Immature natural killer cell (primary cell): ENCODE measurements around the gene GIGYF2. TPM values are rescaled to one million over a fixed set of nuclear protein-coding genes. Genes with fewer than 3 reads are reported as not detected.
"Not testable (repeated sequence)": the region's sequence is repeated elsewhere in the genome, so short reads cannot be mapped to it uniquely, and the experiment has no call there.

Experiments
- DNase-seq, 3 donors: peaks; one replicate each; pipeline ENCODE4 v3.0.0; 2022; ENCODE audit warnings: mixed read lengths in 1 of 3
- H3K27ac Mint-ChIP-seq, 6 donors: one replicate each; pipeline ENCODE4 v1.8.0; 2020; ENCODE audit warnings: mixed read lengths in 6 of 6, mild to moderate bottlenecking in 5 of 6, inconsistent platforms in 4 of 6, moderate library complexity in 3 of 6
- H3K27me3 Mint-ChIP-seq, 3 donors: one replicate each; pipeline ENCODE4 v1.8.0; 2020 to 2021; ENCODE audit warnings: low read depth in 3 of 3, mild to moderate bottlenecking in 3 of 3, mixed read lengths in 3 of 3, moderate library complexity in 3 of 3, inconsistent platforms in 1 of 3
- H3K36me3 Mint-ChIP-seq, 3 donors: one replicate each; pipeline ENCODE4 v1.8.0; 2020; ENCODE audit warnings: mixed read lengths in 3 of 3, inconsistent platforms in 2 of 3, mild to moderate bottlenecking in 2 of 3
- H3K4me1 Mint-ChIP-seq, 2 donors: one replicate each; pipeline ENCODE4 v1.8.0; 2020; ENCODE audit warnings: inconsistent platforms in 2 of 2, mild to moderate bottlenecking in 2 of 2, mixed read lengths in 2 of 2, moderate library complexity in 1 of 2
- H3K4me3 Mint-ChIP-seq, 5 donors: one replicate each; pipeline ENCODE4 v1.8.0; 2020; ENCODE audit warnings: mild to moderate bottlenecking in 5 of 5, mixed read lengths in 5 of 5, inconsistent platforms in 3 of 5, moderate library complexity in 3 of 5
- H3K9me3 Mint-ChIP-seq, 6 donors: one replicate each; pipeline ENCODE4 v1.8.0; 2020; ENCODE audit warnings: mild to moderate bottlenecking in 6 of 6, mixed read lengths in 6 of 6, inconsistent platforms in 4 of 6, moderate library complexity in 3 of 6
- polyA plus RNA-seq, 3 donors: library from polyadenylated mRNA; unstranded; fragments of 300-500 nt; fragmentation: Illumina TruSeq; gene quantifications; one replicate each; pipeline ENCODE4 v1.2.3, GENCODE V29; 2021

GIGYF2 gene
- polyA plus RNA-seq, 3 donors from 2014 or later: 7.8 to 41.3 (median 13.0) TPM

DNA sequence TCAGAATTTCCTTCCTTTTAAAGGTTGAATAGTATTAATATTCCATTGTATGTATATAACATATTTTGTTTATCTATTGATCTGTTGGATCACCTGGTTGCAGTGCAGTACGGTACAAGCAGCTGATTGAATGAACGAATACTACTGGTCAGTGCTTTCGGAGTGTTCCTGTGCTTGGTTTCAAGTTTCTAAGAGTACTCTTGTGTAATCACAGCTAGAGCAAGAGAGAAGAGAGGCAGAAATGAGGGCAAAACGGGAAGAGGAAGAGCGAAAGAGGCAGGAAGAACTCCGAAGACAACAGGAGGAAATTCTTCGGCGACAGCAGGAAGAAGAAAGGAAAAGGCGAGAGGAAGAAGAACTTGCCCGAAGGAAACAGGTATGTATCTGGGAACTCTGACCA, 119.5 kb downstream of the GIGYF2 start:
- Mint-ChIP-seq H3K4me1 (no peaks in the 10 kb centered on the region), H3K9me3 (no peaks in the 10 kb centered on the region), H3K27me3 (peaks cover 0 to 3% (median 0%) of the 10 kb centered on the region in 3 donors), H3K4me3 (no peak overlapping the region), H3K36me3 (peaks cover 27 to 49% (median 30%) of the 10 kb centered on the region in 3 donors), H3K27ac (peak overlapping the region in 2 of 6 donors; percentile 1 to 6)
- DNase-seq: no peak

DNA sequence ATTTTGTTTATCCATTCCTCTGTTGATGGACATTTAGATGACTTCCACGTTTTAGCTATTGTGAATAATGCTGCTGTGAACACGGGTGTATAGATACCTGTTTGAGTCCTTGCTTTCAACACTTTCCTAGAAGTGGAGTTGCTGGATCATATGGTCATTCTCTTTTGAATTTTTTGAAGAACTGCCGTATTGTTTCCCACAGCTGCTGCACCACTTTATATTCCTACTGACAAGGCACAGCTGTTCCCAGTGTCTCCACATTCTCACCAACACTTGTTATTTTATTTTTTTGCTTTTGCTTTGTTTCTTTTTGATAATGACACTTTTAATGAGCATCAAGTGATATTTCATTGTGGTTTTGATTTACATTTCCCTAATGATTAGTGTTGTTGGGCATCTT, 120.6 kb downstream of the GIGYF2 start:
- Mint-ChIP-seq H3K27me3 (peaks cover 0 to 3% (median 0%) of the 10 kb centered on the region in 3 donors), H3K9me3 (no peaks in the 10 kb centered on the region), H3K27ac (peak overlapping the region in 2 of 6 donors; percentile 32 to 81), H3K4me1 (no peaks in the 10 kb centered on the region), H3K4me3 (no peak overlapping the region), H3K36me3 (peaks cover 26 to 55% (median 27%) of the 10 kb centered on the region in 3 donors)
- DNase-seq: no peak

DNA sequence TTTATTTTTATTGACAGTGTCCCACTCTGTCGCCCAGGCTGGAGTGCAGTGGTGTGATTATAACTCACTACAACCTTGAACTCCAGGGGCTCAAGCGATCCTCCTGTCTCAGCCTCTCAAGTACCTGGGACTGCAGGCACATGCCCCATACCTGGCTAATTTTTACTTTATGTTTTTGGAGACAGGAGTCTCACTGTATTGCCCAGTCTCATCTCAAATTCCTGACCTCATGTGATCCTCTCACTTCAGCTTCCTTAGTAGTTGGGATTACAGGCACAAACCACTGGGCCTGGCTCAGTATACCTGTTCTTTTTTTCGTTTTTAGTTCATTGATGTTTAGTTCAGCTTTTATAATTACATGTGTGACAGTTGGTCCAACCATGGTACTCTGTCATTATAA, 132.9 kb downstream of the GIGYF2 start:
- Mint-ChIP-seq H3K4me3 (no peak overlapping the region), H3K27me3 (peaks cover 0 to 1% (median 0%) of the 10 kb centered on the region in 3 donors), H3K4me1 (peaks cover 4 to 12% of the 10 kb centered on the region in 2 donors), H3K9me3 (no peaks in the 10 kb centered on the region), H3K27ac (peak overlapping the region in 1 of 6 donors; percentile 32), H3K36me3 (peaks cover 19 to 60% (median 26%) of the 10 kb centered on the region in 3 donors)
- DNase-seq: no peak

DNA sequence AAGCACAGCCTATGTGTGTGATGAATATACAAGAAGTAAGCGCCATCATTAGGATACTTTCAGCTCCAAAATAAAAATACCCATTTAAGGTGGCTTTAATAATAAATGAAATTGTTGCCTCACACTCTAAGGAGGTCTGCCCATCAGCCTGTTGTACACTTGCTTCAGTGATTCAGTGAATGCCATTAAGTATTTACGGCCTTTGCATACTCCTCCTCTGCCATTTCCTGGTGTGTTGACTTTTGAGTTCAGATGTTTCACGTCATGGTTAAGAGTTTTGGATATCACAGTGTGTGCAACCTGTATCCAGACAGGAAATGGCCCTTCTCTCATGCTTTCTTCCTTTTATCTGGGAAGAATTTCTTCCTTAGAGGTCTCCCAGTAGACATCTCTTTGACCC, 134.4 kb downstream of the GIGYF2 start:
- Mint-ChIP-seq H3K4me3 (no peak overlapping the region), H3K4me1 (peaks cover 4 to 13% of the 10 kb centered on the region in 2 donors), H3K9me3 (no peaks in the 10 kb centered on the region), H3K36me3 (peaks cover 13 to 57% (median 20%) of the 10 kb centered on the region in 3 donors), H3K27me3 (peaks cover 0 to 3% (median 0%) of the 10 kb centered on the region in 3 donors), H3K27ac (peak overlapping the region in 1 of 6 donors; percentile 49)
- no peak for DNase-seq

DNA sequence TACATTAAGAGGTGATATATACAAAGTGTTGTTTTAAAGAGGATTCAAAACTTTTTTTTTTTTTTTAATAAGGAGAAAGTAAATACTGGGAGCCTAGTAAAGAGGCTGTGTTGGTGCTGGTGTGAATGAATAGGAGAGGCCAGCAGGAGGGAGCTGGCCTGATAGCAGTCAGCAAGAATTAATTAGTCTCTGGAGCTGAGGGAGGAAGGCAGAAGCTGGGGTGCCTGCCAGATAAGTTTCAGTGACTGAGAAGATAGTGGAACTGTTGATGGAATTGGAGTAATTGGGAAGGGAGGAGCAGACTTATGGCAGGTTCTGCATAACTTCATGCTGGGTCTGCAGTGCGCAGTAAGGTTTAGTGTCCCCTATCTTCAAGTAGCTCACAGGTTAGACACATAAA, 136.7 kb downstream of the GIGYF2 start:
- Mint-ChIP-seq H3K9me3 (no peaks in the 10 kb centered on the region), H3K27ac (peak overlapping the region in 1 of 6 donors; percentile 57), H3K4me3 (no peak overlapping the region), H3K27me3 (peaks cover 0 to 3% (median 0%) of the 10 kb centered on the region in 3 donors), H3K36me3 (peaks cover 13 to 56% (median 16%) of the 10 kb centered on the region in 3 donors), H3K4me1 (peaks cover 20 to 29% of the 10 kb centered on the region in 2 donors)
- DNase-seq: no peak

DNA sequence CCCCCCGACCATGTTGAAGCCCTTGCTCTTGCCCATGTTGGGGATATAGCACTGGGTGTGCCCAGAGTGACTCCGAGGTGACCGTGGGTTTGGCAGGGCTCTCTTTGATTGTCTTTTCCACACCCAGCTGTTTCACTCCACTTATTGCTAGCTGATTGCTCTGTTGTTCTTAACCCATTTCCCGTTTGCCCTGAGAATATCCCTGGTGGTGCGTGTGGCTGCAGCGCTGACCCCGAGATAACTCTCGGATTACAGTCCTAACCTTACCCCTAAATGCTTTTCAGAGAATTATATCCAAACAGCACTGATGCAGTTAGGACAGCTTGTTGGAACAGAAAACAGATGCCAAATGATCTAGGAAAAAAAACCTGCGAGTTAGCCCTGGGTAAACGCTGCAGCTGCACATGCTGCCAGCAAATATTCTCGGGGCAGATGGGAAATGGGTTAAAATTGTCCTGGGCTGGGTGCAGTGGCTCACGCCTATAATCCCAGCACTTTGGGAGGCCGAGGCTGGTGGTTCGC, 138.6 kb downstream of the GIGYF2 start:
- Mint-ChIP-seq H3K27me3 (peaks cover 0 to 1% (median 0%) of the 10 kb centered on the region in 3 donors), H3K9me3 (no peaks in the 10 kb centered on the region), H3K27ac (no peak overlapping the region)

DNA sequence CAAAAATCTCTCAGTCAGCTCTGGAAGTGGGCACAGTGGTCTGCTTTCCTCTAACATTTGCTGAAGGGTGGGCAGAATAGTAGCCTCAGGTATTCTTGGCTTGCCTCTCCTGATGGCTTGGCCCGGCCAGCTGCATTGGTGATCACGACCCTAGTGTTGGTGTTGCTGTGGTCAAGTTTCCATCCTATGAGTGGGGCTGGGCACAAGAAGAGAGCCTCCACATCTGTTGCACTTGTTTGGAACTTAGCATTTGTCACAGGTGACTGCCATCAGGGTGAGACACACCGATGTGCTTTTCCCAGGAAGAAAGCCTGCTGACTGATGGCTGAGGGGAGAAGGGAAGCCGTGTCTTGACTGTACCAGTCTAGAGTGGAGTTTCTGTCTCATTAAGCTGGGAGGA, 139.8 kb downstream of the GIGYF2 start:
- Mint-ChIP-seq H3K4me3 (no peak overlapping the region), H3K4me1 (peaks cover 35% of the 10 kb centered on the region in 2 donors), H3K36me3 (peaks cover 13 to 60% (median 31%) of the 10 kb centered on the region in 3 donors), H3K9me3 (no peaks in the 10 kb centered on the region), H3K27ac (peak overlapping the region; percentile 42 to 85 (median 75)), H3K27me3 (peaks cover 0 to 1% (median 0%) of the 10 kb centered on the region in 3 donors)
- DNase-seq: no peak

More for the DNA sequence above, 138.6 kb downstream of the GIGYF2 start:
- H3K4me1 Mint-ChIP-seq: peaks cover 35% of the 10 kb centered on the region in 2 donors
- H3K4me3 Mint-ChIP-seq: no peak overlapping the region
- peaks cover 16 to 62% (median 28%) of the 10 kb centered on the region in 3 donors for H3K36me3 Mint-ChIP-seq
- no peak for DNase-seq

DNA sequence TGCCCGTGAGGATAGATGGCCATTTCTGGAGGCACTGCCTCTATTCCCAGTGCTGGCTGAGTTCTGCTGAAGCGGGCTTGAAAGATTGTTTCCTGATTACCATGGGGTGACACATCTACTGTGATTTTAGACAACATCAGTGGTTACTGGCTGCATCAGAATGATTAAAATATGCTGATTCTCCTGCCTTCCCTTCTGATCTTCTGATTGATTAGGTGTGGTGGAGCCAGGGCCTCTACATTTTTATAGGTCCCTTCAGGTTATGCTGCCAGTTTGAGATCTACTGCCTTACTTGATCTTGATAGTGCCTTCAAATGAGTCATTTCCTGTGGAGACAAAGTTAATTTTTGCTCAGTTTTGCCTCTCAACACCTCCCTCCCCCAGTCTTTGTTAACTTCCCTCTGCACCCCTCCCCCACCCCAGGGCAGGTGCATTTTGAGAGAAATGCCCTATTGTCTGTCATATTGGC, 141.3 kb downstream of the GIGYF2 start:
- H3K4me1 Mint-ChIP-seq: peaks cover 34 to 35% of the 10 kb centered on the region in 2 donors
- DNase-seq: peak; percentile 19 to 31 (median 25)
- no peaks in the 10 kb centered on the region for H3K9me3 Mint-ChIP-seq
- peaks cover 10 to 62% (median 35%) of the 10 kb centered on the region in 3 donors for H3K36me3 Mint-ChIP-seq
- peaks cover 0 to 1% (median 0%) of the 10 kb centered on the region in 3 donors for H3K27me3 Mint-ChIP-seq
- peak overlapping the region; percentile 53 to 73 (median 70) for H3K4me3 Mint-ChIP-seq
- peak overlapping the region; percentile 64 to 95 (median 94) for H3K27ac Mint-ChIP-seq

DNA sequence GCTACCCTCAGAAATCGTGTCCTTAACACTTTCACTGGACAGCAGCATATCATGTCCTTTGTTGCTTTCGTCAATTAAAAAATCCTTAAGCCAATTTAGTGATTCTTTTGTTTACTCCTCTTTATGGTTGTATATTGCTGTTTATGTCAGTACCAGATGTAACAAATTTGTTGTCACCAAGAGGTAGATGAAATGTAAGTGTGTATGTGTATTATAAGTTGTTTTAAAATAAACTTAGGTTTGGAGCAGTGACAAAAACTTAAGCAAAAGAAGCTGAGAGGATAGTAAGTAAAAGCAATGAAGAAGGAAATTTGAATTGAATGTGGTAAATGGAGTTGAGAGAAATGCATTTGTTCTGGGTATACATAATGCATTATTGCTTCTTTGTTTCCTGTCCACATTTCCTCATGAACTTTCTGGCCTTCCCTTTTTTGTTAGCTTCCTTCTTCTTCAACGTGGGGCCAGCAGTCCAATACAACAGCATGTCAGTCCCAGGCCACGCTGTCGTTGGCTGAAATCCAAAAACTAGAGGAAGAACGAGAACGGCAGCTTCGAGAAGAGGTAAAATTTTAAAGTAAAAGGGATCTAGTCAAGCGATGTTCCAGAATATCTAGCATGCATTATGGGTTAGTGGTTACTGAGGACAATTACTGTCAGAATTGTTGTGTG, 142.4 kb downstream of the GIGYF2 start:
- no peak for DNase-seq
- H3K36me3 Mint-ChIP-seq: peaks cover 16 to 58% (median 38%) of the 10 kb centered on the region in 3 donors
- H3K4me1 Mint-ChIP-seq: peaks cover 34 to 35% of the 10 kb centered on the region in 2 donors
- H3K27me3 Mint-ChIP-seq: peaks cover 0 to 1% (median 0%) of the 10 kb centered on the region in 3 donors
- H3K27ac Mint-ChIP-seq: peak overlapping the region; percentile 42 to 81 (median 71)
- peak overlapping the region in 1 of 5 donors; percentile 17 for H3K4me3 Mint-ChIP-seq
- H3K9me3 Mint-ChIP-seq: no peaks in the 10 kb centered on the region

DNA sequence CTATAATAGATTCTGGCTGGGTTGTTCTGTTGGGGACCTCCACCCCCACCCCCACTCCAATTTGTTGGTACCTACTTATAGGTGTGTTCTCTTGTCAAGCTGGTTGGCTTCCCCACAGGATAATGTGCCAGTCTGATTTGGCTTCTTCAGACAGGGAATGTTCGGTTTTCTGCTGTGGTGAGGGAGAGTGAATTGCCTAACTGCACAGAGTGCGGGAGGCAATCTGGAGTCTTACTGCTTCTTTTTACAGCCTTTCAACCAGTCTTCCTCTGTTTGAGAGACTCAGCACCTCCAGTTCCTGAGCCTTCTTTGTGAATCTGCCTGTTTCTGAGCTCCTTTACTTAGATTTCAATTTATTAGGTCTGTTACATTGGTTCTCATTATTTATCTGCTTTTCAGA, 145.6 kb downstream of the GIGYF2 start:
- H3K9me3 Mint-ChIP-seq: no peaks in the 10 kb centered on the region
- peaks cover 23 to 26% of the 10 kb centered on the region in 2 donors for H3K4me1 Mint-ChIP-seq
- DNase-seq: no peak
- H3K27ac Mint-ChIP-seq: peak overlapping the region in 2 of 6 donors; percentile 4 to 64
- H3K4me3 Mint-ChIP-seq: no peak overlapping the region
- no peaks in the 10 kb centered on the region for H3K27me3 Mint-ChIP-seq
- H3K36me3 Mint-ChIP-seq: peaks cover 16 to 53% (median 47%) of the 10 kb centered on the region in 3 donors

DNA sequence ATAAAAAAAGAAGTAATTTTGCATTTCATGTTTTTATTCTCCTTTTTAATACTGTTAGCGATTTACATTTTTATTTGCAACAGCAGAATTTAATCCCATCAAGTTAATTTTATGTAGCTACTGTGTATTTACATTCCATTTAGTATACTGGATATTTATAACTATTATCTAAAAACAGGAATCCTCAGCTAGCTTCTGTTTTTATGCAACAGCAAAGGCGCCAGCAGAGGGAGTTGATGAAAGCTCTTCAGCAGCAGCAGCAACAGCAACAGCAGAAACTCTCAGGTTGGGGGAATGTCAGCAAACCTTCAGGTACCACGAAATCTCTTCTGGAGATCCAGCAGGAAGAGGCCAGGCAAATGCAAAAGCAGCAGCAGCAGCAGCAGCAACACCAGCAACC, 146.7 kb downstream of the GIGYF2 start:
- peaks cover 18 to 61% (median 50%) of the 10 kb centered on the region in 3 donors for H3K36me3 Mint-ChIP-seq
- H3K9me3 Mint-ChIP-seq: no peaks in the 10 kb centered on the region
- H3K4me3 Mint-ChIP-seq: no peak overlapping the region
- H3K27me3 Mint-ChIP-seq: no peaks in the 10 kb centered on the region
- no peak for DNase-seq
- peaks cover 12 to 15% of the 10 kb centered on the region in 2 donors for H3K4me1 Mint-ChIP-seq
- no peak overlapping the region for H3K27ac Mint-ChIP-seq

DNA sequence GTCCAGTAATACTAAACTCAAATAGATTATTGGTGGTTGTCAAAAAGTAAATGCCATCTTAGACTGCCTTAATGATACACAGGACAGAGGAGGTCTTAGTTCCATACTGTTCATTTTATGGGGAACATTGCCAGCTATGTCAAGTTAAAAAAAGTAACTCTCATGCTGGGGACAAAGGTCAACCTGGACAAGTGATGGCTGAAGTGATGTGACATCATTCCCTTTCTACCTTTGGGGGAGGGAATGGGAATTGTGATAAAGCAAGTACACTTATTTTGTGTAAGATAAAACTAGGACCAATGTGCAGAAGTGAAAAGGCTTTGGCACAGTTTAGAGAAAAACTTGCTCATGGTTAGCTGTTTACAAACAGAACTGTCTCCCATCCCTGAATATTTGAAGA, 148.9 kb downstream of the GIGYF2 start:
- no peaks in the 10 kb centered on the region for H3K27me3 Mint-ChIP-seq
- no peak for DNase-seq
- H3K4me3 Mint-ChIP-seq: no peak overlapping the region
- H3K9me3 Mint-ChIP-seq: no peaks in the 10 kb centered on the region
- H3K27ac Mint-ChIP-seq: peak overlapping the region in 1 of 6 donors; percentile 39
- H3K36me3 Mint-ChIP-seq: peaks cover 19 to 63% (median 49%) of the 10 kb centered on the region in 3 donors
- H3K4me1 Mint-ChIP-seq: no peaks in the 10 kb centered on the region

DNA sequence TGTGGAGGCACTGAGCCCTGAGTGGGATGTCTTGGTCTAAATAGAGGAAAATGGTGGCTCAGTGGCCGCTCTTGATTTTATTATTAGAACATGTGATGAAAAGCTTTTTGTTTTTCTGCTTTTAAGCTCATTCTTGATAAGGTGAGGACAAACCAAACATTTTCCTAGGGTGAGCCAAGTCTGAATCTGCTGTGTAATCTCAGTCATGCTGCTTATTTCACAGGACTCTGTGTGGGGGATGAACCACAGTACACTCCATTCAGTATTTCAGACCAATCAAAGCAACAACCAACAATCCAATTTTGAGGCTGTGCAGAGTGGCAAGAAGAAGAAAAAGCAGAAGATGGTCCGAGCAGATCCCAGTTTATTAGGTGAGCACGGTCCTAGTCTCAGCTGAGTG, 152.9 kb downstream of the GIGYF2 start:
- Mint-ChIP-seq H3K4me3 (no peak overlapping the region), H3K27me3 (no peaks in the 10 kb centered on the region), H3K4me1 (no peaks in the 10 kb centered on the region), H3K36me3 (peaks cover 21 to 49% (median 43%) of the 10 kb centered on the region in 3 donors), H3K9me3 (no peaks in the 10 kb centered on the region), H3K27ac (peak overlapping the region in 2 of 6 donors; percentile 22 to 29)
- DNase-seq: no peak

DNA sequence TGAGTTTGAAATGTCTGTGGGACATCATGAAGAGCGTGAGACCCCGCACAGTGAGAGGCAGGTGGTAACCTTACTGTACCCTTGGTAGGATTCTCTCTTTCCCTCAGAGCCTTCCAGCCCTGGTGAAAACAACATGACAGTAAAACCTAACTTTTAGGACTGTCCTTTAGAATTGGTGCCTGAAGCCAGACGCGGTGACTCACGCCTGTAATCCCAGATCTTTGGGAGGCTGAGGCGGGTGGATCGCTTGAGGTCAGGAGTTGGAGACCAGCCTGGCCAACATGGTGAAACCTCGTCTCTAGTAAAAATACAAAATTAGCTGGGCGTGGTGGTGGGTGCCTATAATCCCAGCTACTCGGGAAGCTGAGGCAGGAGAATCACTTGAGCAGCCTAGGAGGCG, 154.9 kb downstream of the GIGYF2 start:
- not testable (repeated sequence) for H3K4me1 Mint-ChIP-seq, H3K4me3 Mint-ChIP-seq, H3K27me3 Mint-ChIP-seq, H3K9me3 Mint-ChIP-seq, DNase-seq
- Mint-ChIP-seq H3K27ac (peak overlapping the region in 1 of 6 donors; percentile 28), H3K36me3 (peaks cover 25 to 44% (median 37%) of the 10 kb centered on the region in 3 donors)
